HepG2 (cell line): ENCODE data around the gene SAMD10. TPM values are rescaled to one million over a fixed set of nuclear protein-coding genes. Genes with fewer than 3 reads are reported as not detected.
A peak's percentile ranks its signal among the peaks of the same experiment; 100 is the strongest.

Experiments used
- ATF4 ChIP-seq, 2 experiments: fragments of 450-650 bp in 1 of 2; sonication (generic) in 1 of 2; formaldehyde crosslinking; IDR thresholded peaks; 2 replicates each; pipeline versions ENCODE4 v1.5.0 to v1.8.0; 2020 to 2022; ENCODE audit warnings: mild to moderate bottlenecking in 1 of 2, missing genetic modification reagents in 1 of 2
- CHCHD3 ChIP-seq: sonication (generic); formaldehyde crosslinking; IDR thresholded peaks from 2 replicates; pipeline ENCODE4 v1.8.0; 2022; ENCODE audit warnings: mild to moderate bottlenecking, missing genetic modification reagents, moderate library complexity
- HHEX ChIP-seq: IDR thresholded peaks from 2 replicates; pipeline ENCODE4 v1.6.1; 2016; ENCODE audit warnings: control low read depth
- KDM3A ChIP-seq: IDR thresholded peaks from 2 replicates; pipeline ENCODE4 v1.6.1; 2018; ENCODE audit warnings: low read depth, missing compliant biosample characterization
- MXD3 ChIP-seq: IDR thresholded peaks from 2 replicates; pipeline ENCODE4 v1.6.1; 2016; ENCODE audit warnings: mild to moderate bottlenecking, missing biosample characterization, missing genetic modification reagents
- POLR2AphosphoS5 ChIP-seq: IDR thresholded peaks from 2 replicates; pipeline ENCODE4 v1.6.1; 2012; ENCODE audit warnings: low read depth, low read length
- TEF ChIP-seq: sonication (generic); formaldehyde crosslinking; IDR thresholded peaks from 2 replicates; pipeline ENCODE4 v1.5.0; 2020; ENCODE audit warnings: missing genetic modification reagents
- TFDP1 ChIP-seq: IDR thresholded peaks from 2 replicates; pipeline ENCODE4 v1.6.1; 2016; ENCODE audit warnings: missing compliant biosample characterization, missing genetic modification reagents, borderline replicate concordance
- THAP9 ChIP-seq: sonication (generic); formaldehyde crosslinking; IDR thresholded peaks from 2 replicates; pipeline ENCODE4; 2020; ENCODE audit warnings: missing genetic modification reagents, mild to moderate bottlenecking, borderline replicate concordance
- THRA ChIP-seq: sonication (generic); formaldehyde crosslinking; IDR thresholded peaks from 2 replicates; pipeline ENCODE4 v1.4.0; 2020; ENCODE audit warnings: missing genetic modification reagents, borderline replicate concordance
- ZBTB38 ChIP-seq: sonication (generic); formaldehyde crosslinking; IDR thresholded peaks from 2 replicates; pipeline ENCODE4 v1.5.1; 2020; ENCODE audit warnings: mild to moderate bottlenecking, missing genetic modification reagents
- ZNF160 ChIP-seq: sonication (generic); formaldehyde crosslinking; IDR thresholded peaks from 2 replicates; pipeline ENCODE4 v1.8.0; 2022; ENCODE audit warnings: mild to moderate bottlenecking, inconsistent platforms, missing genetic modification reagents
- ZNF224 ChIP-seq: sonication (generic); formaldehyde crosslinking; IDR thresholded peaks from 2 replicates; pipeline ENCODE4 v1.5.0; 2020; ENCODE audit warnings: mild to moderate bottlenecking, missing genetic modification reagents
- ZNF383 ChIP-seq: sonication (generic); formaldehyde crosslinking; IDR thresholded peaks from 2 replicates; pipeline ENCODE4 v1.4.0; 2020; ENCODE audit warnings: missing genetic modification reagents, mild to moderate bottlenecking, borderline replicate concordance
- ZNF550 ChIP-seq: sonication (generic); formaldehyde crosslinking; IDR thresholded peaks from 2 replicates; pipeline ENCODE4 v1.4.0; 2020; ENCODE audit warnings: mild to moderate bottlenecking, missing genetic modification reagents, borderline replicate concordance
- ZNF672 ChIP-seq: sonication (generic); formaldehyde crosslinking; IDR thresholded peaks from 2 replicates; pipeline ENCODE4 v1.8.1; 2022; ENCODE audit warnings: missing genetic modification reagents
- ZNF710 ChIP-seq: sonication (generic); formaldehyde crosslinking; IDR thresholded peaks from 2 replicates; pipeline ENCODE4 v1.5.0; 2020; ENCODE audit warnings: mild to moderate bottlenecking, missing genetic modification reagents, borderline replicate concordance
- ZNF749 ChIP-seq: sonication (generic); formaldehyde crosslinking; IDR thresholded peaks from 2 replicates; pipeline ENCODE4 v1.8.0; 2022; ENCODE audit warnings: mild to moderate bottlenecking, missing genetic modification reagents, moderate library complexity, borderline replicate concordance
- polyA plus RNA-seq, 8 experiments: library from polyadenylated mRNA; depleted of rRNA in 3 of 8; stranded (reverse) in 7 of 8; unstranded in 1 of 8; fragments of >200 nt; fragmentation: Illumina TruSeq in 4 of 8; extraction: Trizol in 4 of 8; gene quantifications; 2 replicates each; pipeline versions ENCODE4 v1.2.1 to v1.2.3, GENCODE V29; 2011 to 2016; ENCODE audit warnings: low read depth in 4 of 8, missing spikeins in 1 of 8, mixed read lengths in 1 of 8; ENCODE audit not compliant: insufficient read depth in 1 of 8
- total RNA-seq, 5 experiments: library from RNA; depleted of rRNA; stranded (reverse); fragments of >200 nt; fragmentation: Illumina TruSeq; extraction: Trizol; gene quantifications; 2 replicates each; pipeline ENCODE4 v1.2.3, GENCODE V29; 2016; ENCODE audit warnings: low read depth in 1 of 5

Gene SAMD10
- total and polyA plus RNA-seq, 2 of the 13 experiments (the other 11 are each of a cell fraction or from before 2014, with no cell fraction given) = 6.1 to 11.0 TPM

- TF ChIP-seq MXD3 (no peak; the same call in 1 of the 2 replicates), ZNF160 (CRISPR knock-in tag) (no peak), ZNF749 (CRISPR knock-in tag) (no peak), TEF (CRISPR knock-in tag) (no peak), ZNF383 (CRISPR knock-in tag) (no peak), CHCHD3 (CRISPR knock-in tag) (no peak), TFDP1 (CRISPR knock-in tag) (0 out of 2 replicates have a peak, but pooled peaks have one; percentile 8), ZNF550 (CRISPR knock-in tag) (peak; percentile 93; the same call in 1 of the 2 replicates), ZNF672 (CRISPR knock-in tag) (no peak), KDM3A (CRISPR knock-in tag) (peak; percentile 90; the same call in 1 of the 2 replicates), POLR2AphosphoS5 (peak; percentile 45), HHEX (CRISPR knock-in tag) (peak; percentile 39; the same call in 1 of the 2 replicates), THRA (CRISPR knock-in tag) (peak; percentile 65; the same call in 1 of the 2 replicates), ZNF224 (CRISPR knock-in tag) (no peak), THAP9 (CRISPR knock-in tag) (peak; percentile 75; the same call in 1 of the 2 replicates), ATF4 (CRISPR knock-in tag; IDR thresholded peaks at IDR 0.05) (no peak), ZBTB38 (CRISPR knock-in tag) (0 out of 2 replicates have a peak, but pooled peaks have one; percentile 32), ZNF710 (CRISPR knock-in tag) (no peak)
Measured at GRCh38 chr20:63968928-63969760, 10.3 kb downstream of the SAMD10 start (continued).
